PC-3 (cell line): ENCODE results near the gene SCUBE1. TPM values are rescaled to one million over a fixed set of nuclear protein-coding genes. Genes with fewer than 3 reads are reported as not detected.

ENCODE experiments used
- ATAC-seq: fragments of 200-7000 bp; cut with Tn5 transposase; 2 replicates; pipeline ENCODE4 v1.9.1; 2020; ENCODE audit warnings: mild to moderate bottlenecking, moderate library complexity
- BruUV-seq: library from RNA; stranded (reverse); fragments of 400-500 nt; replicated peaks from 2 replicates; lab custom pipeline; 2021; lab: Mats Ljungman, UMichigan
- CTCF ChIA-PET: fragments of 300-600 bp; sonication (Branson Sonifier 250); formaldehyde crosslinking; loops from one replicate; lab custom pipeline; 2022; ENCODE audit warnings: antibody characterized with exemption; lab: Charles Lee
- POLR2A ChIA-PET: fragments of 300-600 bp; sonication (Branson Sonifier 250); formaldehyde crosslinking; loops from one replicate; lab custom pipeline; 2022; ENCODE audit warnings: antibody characterized with exemption; ENCODE audit not compliant: unreplicated experiment; lab: Charles Lee
- DNase-seq: peaks from one replicate; pipeline ENCODE4 v3.0.0-alpha.2; 2015
- H2AFZ ChIP-seq: fragments of 300-600 bp; sonication (generic); 2 replicates; pipeline ENCODE4 v1.6.0; 2016; ENCODE audit warnings: antibody characterized with exemption, low read length
- H3F3A ChIP-seq: fragments of 300-600 bp; sonication (generic); one replicate; pipeline ENCODE4 v1.6.0; 2017; ENCODE audit warnings: antibody characterized with exemption, low read length, control low read depth, mild to moderate bottlenecking; ENCODE audit not compliant: unreplicated experiment
- H3K27ac ChIP-seq: fragments of 300-600 bp; sonication (generic); 2 replicates; pipeline ENCODE4 v1.5.1; 2016; ENCODE audit warnings: mild to moderate bottlenecking, low read length
- H3K27me3 ChIP-seq: fragments of 300-600 bp; sonication (generic); 2 replicates; pipeline ENCODE4 v1.6.1; 2016; ENCODE audit warnings: low read length, mixed read lengths
- H3K36me3 ChIP-seq: fragments of 300-600 bp; sonication (generic); 2 replicates; pipeline ENCODE4 v1.6.1; 2016; ENCODE audit warnings: low read depth, mixed run types, low read length, mixed read lengths
- H3K4me1 ChIP-seq: fragments of 300-600 bp; sonication (generic); 2 replicates; pipeline ENCODE4 v1.5.1; 2016; ENCODE audit warnings: low read length; ENCODE audit not compliant: insufficient read depth
- H3K4me2 ChIP-seq: fragments of 300-600 bp; sonication (generic); 2 replicates; pipeline ENCODE4 v1.6.0; 2016; ENCODE audit warnings: low read length
- H3K4me3 ChIP-seq: fragments of 300-600 bp; sonication (generic); 2 replicates; pipeline ENCODE4 v1.5.1; 2016; ENCODE audit warnings: mild to moderate bottlenecking, low read length, mixed read lengths
- H3K79me2 ChIP-seq: fragments of 300-600 bp; sonication (generic); 2 replicates; pipeline ENCODE4 v1.6.1; 2017; ENCODE audit warnings: low read length, mixed read lengths
- H3K9ac ChIP-seq: fragments of 300-600 bp; sonication (generic); 2 replicates; pipeline ENCODE4 v1.6.0; 2016; ENCODE audit warnings: mild to moderate bottlenecking, low read length
- H3K9me2 ChIP-seq: fragments of 300-600 bp; sonication (generic); replicated peaks from 2 replicates; pipeline ENCODE4 v1.6.1; 2016; ENCODE audit warnings: mixed run types, low read length, mixed read lengths
- H3K9me3 ChIP-seq: fragments of 300-600 bp; sonication (generic); 2 replicates; pipeline ENCODE4 v1.6.1; 2016; ENCODE audit warnings: low read length, mixed read lengths
- H4K20me1 ChIP-seq: fragments of 300-600 bp; sonication (generic); 2 replicates; pipeline ENCODE4 v1.6.1; 2016; ENCODE audit warnings: low read length, mixed read lengths
- EZH2 ChIP-seq: fragments of 300-600 bp; sonication (generic); IDR thresholded peaks from one replicate; pipeline ENCODE4 v1.6.1; 2017; ENCODE audit warnings: antibody characterized with exemption, mild to moderate bottlenecking, low read length; ENCODE audit not compliant: unreplicated experiment
- EZH2phosphoT487 ChIP-seq: fragments of 300-600 bp; sonication (generic); IDR thresholded peaks from 2 replicates; pipeline ENCODE4 v1.6.1; 2018; ENCODE audit warnings: mild to moderate bottlenecking, antibody characterized with exemption, low read length, borderline replicate concordance
- intact Hi-C: fragments of 100-400 bp; cut with micrococcal nuclease; formaldehyde crosslinking; loops from 2 replicates; pipeline ENCODE4 v1.9.0; 2023
- total RNA-seq: library from RNA; depleted of rRNA; stranded (reverse); fragments of >200 nt; gene quantifications from 2 replicates; pipeline ENCODE4 v1.2.3, GENCODE V29; 2014
- TF ChIP-seq, protein P1 (sequence below): fragments of 300-600 bp; sonication (generic); conservative IDR thresholded peaks from 2 replicates; pipeline ENCODE4 v1.5.1; 2017; ENCODE audit warnings: antibody characterized with exemption, low read depth, mild to moderate bottlenecking, low read length

Gene SCUBE1
- total RNA-seq, 1 experiment from 2014 or later, result not detected

DNA sequence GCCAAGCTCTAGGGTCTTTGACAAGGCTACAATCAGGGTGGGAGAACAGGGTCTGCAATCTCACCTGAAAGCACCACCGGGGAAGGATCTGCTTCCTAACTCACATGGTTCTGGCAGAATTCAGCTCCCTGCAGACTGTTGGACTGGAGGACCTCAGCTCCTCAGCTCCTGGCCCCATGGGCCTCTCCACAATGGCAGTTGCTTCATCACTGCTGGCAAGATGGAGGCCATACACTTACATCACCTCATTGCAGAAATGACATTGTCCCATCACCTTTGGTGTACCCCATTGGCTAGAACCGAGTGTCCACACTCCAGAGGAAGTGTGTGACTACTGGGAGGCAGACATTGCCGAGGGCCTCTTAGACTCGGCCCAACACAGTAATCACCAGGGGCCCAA is 47.7 kb upstream of the SCUBE1 start:
- ATAC-seq (no peak), DNase-seq (no peak)
- no peak overlapping the region for H2AFZ ChIP-seq
- ChIA-PET CTCF (no interaction called here), POLR2A (no interaction called here)
- H3K27ac ChIP-seq, result no peak overlapping the region
- H3K4me3 ChIP-seq, result no peak overlapping the region
- BruUV-seq, result no TSS peak
- no peaks in the 10 kb centered on the region for H3K36me3 ChIP-seq
- no peaks in the 10 kb centered on the region for H3K4me1 ChIP-seq
- no peaks in the 10 kb centered on the region for H4K20me1 ChIP-seq
- no peaks in the 10 kb centered on the region for H3K27me3 ChIP-seq
- intact Hi-C loops, result no loop called here
- no peaks in the 10 kb centered on the region for H3K9me3 ChIP-seq
- no peaks in the 10 kb centered on the region for H3K79me2 ChIP-seq
- TF ChIP-seq, protein P1, sequence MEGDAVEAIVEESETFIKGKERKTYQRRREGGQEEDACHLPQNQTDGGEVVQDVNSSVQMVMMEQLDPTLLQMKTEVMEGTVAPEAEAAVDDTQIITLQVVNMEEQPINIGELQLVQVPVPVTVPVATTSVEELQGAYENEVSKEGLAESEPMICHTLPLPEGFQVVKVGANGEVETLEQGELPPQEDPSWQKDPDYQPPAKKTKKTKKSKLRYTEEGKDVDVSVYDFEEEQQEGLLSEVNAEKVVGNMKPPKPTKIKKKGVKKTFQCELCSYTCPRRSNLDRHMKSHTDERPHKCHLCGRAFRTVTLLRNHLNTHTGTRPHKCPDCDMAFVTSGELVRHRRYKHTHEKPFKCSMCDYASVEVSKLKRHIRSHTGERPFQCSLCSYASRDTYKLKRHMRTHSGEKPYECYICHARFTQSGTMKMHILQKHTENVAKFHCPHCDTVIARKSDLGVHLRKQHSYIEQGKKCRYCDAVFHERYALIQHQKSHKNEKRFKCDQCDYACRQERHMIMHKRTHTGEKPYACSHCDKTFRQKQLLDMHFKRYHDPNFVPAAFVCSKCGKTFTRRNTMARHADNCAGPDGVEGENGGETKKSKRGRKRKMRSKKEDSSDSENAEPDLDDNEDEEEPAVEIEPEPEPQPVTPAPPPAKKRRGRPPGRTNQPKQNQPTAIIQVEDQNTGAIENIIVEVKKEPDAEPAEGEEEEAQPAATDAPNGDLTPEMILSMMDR, result no peak
- no peak for TF ChIP-seq EZH2phosphoT487
- no peak for TF ChIP-seq EZH2
- H3K9ac ChIP-seq, result no peak overlapping the region
- no peak overlapping the region for H3K4me2 ChIP-seq
- H3F3A ChIP-seq, result no peaks in the 10 kb centered on the region
- H3K9me2 ChIP-seq, result no peaks in the 10 kb centered on the region

DNA sequence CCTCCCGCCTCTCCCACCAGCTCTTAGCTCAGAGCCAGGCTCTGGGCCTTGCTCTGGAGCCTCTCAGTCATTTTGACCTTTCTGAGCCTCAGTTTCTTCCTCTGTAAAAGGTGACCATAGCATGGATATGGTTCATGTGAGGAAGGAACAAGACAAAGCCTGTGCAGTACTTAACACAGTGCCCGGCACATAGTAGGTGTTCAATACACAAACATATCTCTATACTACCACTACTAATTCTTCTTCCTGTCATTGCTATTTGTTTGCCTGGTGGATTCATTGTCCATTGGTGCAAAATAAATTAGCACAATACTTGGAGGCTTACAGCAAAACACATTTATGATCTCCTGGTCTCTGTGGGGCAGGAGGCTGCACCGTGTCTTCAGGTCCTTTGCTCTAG is 47.0 kb upstream of the SCUBE1 start:
- CTCF ChIA-PET, result no interaction called here
- TF ChIP-seq, protein P1, result no peak
- no peak for TF ChIP-seq EZH2
- no peak for TF ChIP-seq EZH2phosphoT487

DNA sequence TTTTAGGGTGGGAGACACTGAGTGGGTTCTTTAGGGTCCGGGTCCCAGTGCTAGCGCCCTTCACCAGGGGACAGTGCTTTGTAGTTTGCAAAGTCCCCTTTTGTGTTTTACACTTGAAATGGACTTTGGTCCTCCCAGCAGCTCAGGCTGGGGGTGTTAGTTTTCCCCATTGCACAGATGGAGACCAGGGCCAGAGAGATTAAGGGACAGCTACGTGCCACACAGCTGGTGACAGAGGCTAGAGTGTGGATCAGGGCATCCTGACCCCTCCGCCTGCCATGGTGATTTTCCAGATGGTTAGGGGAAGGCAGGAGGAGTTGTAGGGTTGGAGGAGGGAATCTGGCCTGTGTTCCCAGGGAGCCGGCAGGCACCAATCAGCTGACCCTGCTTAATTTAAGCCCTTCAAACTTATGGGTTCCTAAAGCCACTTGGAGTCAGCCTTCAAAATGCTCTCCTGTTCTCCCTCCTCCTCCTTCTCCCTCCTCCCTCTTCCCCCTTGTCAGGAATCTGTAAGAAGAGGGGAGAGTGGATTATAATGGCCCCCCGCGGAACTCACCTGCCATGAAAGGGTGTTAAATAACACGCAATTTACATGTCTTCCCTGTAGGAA is 46.2 kb upstream of the SCUBE1 start:
- Histone ChIP-seq H3K4me2 (no peak overlapping the region), H3K27me3 (no peaks in the 10 kb centered on the region), H3K9ac (no peak overlapping the region), H3K9me3 (no peaks in the 10 kb centered on the region), H3K36me3 (no peaks in the 10 kb centered on the region), H3K9me2 (no peaks in the 10 kb centered on the region), H3K4me3 (no peak overlapping the region), H3F3A (no peaks in the 10 kb centered on the region), H4K20me1 (no peaks in the 10 kb centered on the region), H3K27ac (no peak overlapping the region), H3K79me2 (no peaks in the 10 kb centered on the region), H2AFZ (no peak overlapping the region), H3K4me1 (no peaks in the 10 kb centered on the region)
- POLR2A ChIA-PET, result no interaction called here
- TF ChIP-seq EZH2 (no peak), EZH2phosphoT487 (no peak)
- TF ChIP-seq, protein P1, result no peak
- BruUV-seq, result no TSS peak
- no peak for DNase-seq
- intact Hi-C loops, result loop anchor here (5.0 kb wide), 1 partner anchor 438 kb away; no protein-coding TSS in a partner anchor
- CTCF ChIA-PET, result no interaction called here
- no peak for ATAC-seq

More for the DNA sequence above, 47.0 kb upstream of the SCUBE1 start:
- POLR2A ChIA-PET, result no interaction called here
- no TSS peak for BruUV-seq
- no peak overlapping the region for H2AFZ ChIP-seq
- H3K27me3 ChIP-seq, result no peaks in the 10 kb centered on the region
- no peaks in the 10 kb centered on the region for H4K20me1 ChIP-seq
- H3K4me2 ChIP-seq, result no peak overlapping the region
- no peaks in the 10 kb centered on the region for H3F3A ChIP-seq
- no peak overlapping the region for H3K27ac ChIP-seq
- intact Hi-C loops, result no loop called here
- no peak for ATAC-seq
- no peaks in the 10 kb centered on the region for H3K79me2 ChIP-seq
- no peaks in the 10 kb centered on the region for H3K4me1 ChIP-seq
- H3K36me3 ChIP-seq, result no peaks in the 10 kb centered on the region
- no peaks in the 10 kb centered on the region for H3K9me3 ChIP-seq
- no peaks in the 10 kb centered on the region for H3K9me2 ChIP-seq
- DNase-seq, result no peak
- H3K4me3 ChIP-seq, result no peak overlapping the region
- H3K9ac ChIP-seq, result no peak overlapping the region
